A673 (cell line): ENCODE results near the gene DARS2.

Experiments
- EZH2 ChIP-seq: fragments of 200-600 bp; sonication (generic); IDR thresholded peaks from 2 replicates; pipeline ENCODE4 v1.6.1; 2017; ENCODE audit warnings: borderline replicate concordance, low read depth, mild to moderate bottlenecking, mixed read lengths, antibody characterized with exemption, low read length; ENCODE audit not compliant: poor library complexity, severe bottlenecking
- TF ChIP-seq, protein P1 (sequence below): fragments of 300-800, 200-600 bp; sonication (generic); conservative IDR thresholded peaks from 2 replicates; pipeline ENCODE4 v1.5.1; 2017; ENCODE audit warnings: low read depth, mild to moderate bottlenecking, antibody characterized with exemption, low read length, moderate library complexity, mixed read lengths

DNA sequence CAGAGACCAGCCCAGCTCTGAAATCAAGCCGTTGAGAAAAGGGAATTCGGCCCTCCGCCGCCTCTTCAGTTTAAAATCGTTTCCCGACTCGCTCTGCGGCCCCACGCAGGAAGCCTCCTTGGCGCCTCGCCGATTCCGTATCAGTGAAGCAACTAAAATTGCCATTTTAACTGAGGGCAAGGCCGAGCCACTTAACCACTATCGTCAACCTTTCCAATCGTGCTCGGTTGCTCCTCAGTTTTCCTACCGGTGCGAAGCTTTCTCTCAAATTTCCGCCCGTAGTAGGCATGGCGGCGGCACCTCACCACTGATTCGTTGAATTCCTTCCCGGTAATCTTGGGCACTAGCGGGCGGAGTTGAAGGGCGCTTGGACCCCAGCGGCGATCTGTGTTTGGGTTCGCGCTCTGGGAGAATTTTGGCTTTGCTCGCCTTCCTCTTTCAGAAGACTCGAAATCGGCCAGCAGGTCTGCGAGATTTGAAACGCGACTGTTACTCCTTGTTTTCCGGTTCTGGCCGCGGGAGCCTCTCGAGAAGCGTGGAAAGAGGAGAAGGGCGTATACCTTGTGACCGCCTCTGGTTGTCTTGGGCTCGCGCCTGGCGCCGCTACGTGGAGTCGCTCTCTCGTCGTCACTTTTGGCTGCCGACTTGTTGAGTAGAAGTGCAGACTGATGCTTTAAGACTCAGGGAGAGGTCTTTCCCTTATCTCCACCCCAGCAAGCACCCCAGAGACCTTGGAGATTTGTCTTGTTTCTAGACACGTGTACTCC is at the start of gene DARS2, which contains the start of gene CENPL:
- TF ChIP-seq EZH2: no peak
- TF ChIP-seq, protein P1, sequence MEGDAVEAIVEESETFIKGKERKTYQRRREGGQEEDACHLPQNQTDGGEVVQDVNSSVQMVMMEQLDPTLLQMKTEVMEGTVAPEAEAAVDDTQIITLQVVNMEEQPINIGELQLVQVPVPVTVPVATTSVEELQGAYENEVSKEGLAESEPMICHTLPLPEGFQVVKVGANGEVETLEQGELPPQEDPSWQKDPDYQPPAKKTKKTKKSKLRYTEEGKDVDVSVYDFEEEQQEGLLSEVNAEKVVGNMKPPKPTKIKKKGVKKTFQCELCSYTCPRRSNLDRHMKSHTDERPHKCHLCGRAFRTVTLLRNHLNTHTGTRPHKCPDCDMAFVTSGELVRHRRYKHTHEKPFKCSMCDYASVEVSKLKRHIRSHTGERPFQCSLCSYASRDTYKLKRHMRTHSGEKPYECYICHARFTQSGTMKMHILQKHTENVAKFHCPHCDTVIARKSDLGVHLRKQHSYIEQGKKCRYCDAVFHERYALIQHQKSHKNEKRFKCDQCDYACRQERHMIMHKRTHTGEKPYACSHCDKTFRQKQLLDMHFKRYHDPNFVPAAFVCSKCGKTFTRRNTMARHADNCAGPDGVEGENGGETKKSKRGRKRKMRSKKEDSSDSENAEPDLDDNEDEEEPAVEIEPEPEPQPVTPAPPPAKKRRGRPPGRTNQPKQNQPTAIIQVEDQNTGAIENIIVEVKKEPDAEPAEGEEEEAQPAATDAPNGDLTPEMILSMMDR: no peak
